ENCODE measurements around the gene ZBED4.

ZBED4 gene

GRCh38 chr22:49855251-49855911 is 1.7 kb downstream of the ZBED4 start:
- DNase-seq (ENCODE audit: low read depth): no peak

- DNase-seq (ENCODE audit: low read depth): no peak
Measured at GRCh38 chr22:49856343-49856742, 2.7 kb downstream of the ZBED4 start.

- no peak for DNase-seq (ENCODE audit: low read depth)
Measured at GRCh38 chr22:49856766-49857618, 3.3 kb downstream of the ZBED4 start.

GRCh38 chr22:49858827-49859226 is 5.2 kb downstream of the ZBED4 start:
- DNase-seq (ENCODE audit: low read depth): no peak

DNA sequence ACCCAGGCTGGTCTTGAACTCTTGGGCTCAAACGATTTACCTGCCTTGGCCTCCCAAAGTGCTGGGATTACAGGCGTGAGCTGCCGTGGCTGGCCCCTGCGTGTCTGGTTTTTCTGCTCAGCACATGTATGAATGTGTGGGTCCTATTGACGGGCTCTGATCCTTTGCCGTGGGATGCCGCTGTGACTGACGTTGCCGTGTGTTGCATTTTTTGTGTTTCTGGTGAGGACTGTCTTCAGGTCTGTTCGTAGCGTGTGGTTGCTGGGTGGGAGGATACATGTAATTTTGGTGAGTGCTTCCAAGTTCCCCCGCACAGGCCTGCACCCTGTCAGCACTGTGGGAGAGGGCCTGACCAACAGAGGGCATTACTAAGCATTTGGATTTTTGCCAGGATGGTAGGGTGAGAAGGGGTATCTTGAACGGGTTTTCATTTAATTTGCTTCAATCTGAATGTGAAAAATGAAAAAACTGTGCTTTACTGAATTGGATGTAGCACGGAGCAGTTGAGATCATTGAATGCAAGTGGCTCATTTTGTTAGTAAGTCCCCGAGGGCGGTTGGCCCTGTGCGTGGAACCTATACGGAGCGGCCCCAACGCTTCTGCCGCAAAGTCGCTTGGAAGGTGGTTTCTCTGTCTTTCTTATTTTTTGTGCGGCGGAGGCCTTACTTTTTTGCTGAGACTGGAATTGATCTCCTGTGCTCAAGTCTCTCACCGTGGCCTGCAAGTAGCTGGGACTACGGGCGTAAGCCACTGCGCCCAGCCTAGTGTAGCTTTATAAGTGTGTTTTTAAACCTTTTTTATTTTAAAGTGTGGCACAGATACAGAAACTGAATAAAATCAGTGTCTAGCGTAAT is 8.2 kb downstream of the ZBED4 start:
- no peak for DNase-seq (ENCODE audit: low read depth)

DNA sequence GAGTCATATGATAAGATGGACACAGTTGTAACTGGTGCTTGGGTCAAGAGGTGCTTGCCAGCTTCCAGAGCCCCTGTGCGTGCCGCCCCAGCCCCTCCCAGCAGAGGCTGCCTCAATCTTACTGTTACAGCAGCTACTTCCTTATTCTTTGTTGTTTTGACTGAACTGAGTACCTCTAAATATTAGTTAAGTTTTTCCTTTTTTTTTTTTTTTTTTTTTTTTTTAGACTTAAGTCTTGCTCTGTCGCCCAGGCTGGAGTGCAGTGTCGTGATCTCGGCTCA is 8.8 kb downstream of the ZBED4 start:
- DNase-seq (ENCODE audit: low read depth): no peak

GRCh38 chr22:49863931-49864330 is 10.3 kb downstream of the ZBED4 start:
- no peak for DNase-seq (ENCODE audit: low read depth)

GRCh38 chr22:49865156-49865555 is 11.5 kb downstream of the ZBED4 start:
- DNase-seq (ENCODE audit: low read depth): no peak

DNA sequence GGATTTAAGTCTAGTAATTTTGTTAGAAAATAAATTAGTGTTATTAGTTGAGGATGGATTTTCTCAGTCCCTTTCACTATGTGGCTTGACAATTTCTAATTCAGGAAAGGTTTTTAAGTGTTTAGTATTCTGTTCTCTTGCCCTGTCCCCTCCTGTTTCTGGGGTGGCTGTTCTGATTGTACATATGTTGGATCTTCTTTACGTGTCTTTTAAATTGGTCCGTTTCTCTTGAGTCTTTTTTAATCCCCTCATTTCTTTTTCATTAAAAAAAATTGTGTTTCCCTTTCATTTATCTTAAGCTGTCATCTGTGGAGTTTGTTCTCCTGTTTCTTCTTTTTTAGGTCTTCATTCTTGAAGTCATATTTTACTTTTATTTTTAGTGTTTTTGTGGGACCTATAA is 12.5 kb downstream of the ZBED4 start:
- DNase-seq (ENCODE audit: low read depth): no peak

DNA sequence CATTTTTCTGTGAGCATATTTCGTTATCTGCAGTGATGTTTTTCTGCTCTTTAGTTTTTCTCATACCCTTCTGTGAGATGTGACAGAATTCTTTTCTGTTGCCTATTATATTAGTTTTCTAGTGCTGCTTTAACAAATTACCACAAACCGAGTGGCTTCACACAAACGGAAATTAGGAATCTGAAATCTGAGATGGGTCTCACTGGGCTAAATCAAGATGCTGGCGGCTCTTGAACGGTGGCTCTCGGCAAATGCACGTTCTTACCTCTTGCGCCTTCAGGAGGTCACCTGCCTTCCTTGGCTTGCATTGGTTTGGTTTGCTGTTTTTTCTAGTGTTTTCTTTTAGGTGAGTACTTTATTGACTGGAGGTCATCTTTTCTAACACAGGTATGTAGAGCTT is 13.0 kb downstream of the ZBED4 start:
- no peak for DNase-seq (ENCODE audit: low read depth)

- no peak for DNase-seq (ENCODE audit: low read depth)
Measured at GRCh38 chr22:49867303-49868265, 13.9 kb downstream of the ZBED4 start.

GRCh38 chr22:49869086-49869830 is 15.6 kb downstream of the ZBED4 start:
- DNase-seq (ENCODE audit: low read depth): no peak

GRCh38 chr22:49869845-49870712 is 16.4 kb downstream of the ZBED4 start:
- peak; percentile 49 for DNase-seq (ENCODE audit: low read depth)

DNA sequence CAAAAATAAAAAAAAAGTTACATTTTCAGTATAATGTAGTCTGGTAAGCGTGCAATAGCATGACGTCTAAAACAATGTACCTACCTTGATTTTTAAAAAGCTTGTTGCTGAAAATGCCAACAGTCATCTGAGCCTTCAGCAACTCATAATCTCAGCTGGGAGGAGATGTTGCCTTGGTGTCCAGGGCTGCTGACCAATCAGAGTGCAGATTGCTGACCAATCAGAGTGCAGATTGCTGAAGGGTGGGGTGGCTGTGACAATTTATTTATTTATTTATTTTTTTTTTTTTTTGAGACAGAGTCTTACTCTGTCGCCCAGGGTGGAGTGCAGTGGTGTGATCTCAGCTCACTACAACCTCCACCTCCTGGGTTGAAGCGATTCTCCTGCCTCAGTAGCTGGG is 17.8 kb downstream of the ZBED4 start:
- no peak for DNase-seq (ENCODE audit: low read depth)

DNA sequence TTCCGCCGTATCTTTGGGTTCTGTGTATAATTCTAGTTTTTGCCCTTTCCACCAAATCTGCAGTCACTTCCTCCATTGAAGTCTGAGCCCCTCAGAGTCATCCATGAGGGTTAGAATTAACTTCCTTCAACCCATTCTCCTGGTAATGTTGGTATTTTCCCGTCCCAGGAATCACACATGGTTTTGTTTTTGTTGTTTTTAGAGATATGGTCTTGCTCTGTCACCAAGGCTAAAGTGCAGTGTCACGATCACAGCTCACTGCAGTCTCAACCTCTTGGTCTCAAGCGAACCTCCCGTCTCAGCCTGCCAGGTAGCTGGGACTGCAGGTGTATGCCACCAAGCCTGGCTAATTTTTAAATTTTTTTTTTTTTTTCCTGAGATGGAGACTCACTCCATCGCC is 18.7 kb downstream of the ZBED4 start:
- no peak for DNase-seq (ENCODE audit: low read depth)

DNA sequence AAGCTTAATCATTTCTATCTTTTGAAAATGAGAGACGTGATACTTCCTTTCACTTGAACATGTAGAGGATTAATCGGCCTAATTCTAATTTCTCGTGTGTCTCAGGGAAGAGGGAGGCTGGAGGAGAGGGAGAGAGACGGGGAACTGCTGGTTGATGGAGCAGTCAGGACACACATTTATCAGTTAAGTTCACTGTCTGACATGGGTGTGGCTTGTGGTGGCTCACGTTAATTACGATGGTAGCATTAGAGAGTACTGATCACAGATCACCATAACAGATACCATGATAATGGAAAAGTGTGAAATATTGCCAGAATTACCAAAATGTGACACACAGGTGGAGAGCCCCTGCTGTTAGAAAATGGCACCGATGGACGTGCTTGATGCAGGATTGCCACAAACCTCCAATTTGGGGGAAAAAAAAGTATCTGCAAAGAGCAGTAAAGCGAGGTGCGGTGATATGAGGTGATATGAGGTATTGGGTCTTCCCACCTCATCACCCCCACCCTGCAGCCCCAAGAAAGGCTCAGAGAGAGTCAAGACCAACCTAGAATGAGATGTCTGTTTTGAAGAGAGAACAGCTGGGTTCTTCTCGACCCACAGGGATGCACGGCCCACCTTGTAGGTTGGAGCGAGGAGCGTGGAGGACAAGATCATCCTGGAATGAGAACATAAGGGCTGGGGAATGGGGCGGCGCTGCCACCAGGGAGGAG is 19.7 kb downstream of the ZBED4 start:
- DNase-seq (ENCODE audit: low read depth): no peak

DNA sequence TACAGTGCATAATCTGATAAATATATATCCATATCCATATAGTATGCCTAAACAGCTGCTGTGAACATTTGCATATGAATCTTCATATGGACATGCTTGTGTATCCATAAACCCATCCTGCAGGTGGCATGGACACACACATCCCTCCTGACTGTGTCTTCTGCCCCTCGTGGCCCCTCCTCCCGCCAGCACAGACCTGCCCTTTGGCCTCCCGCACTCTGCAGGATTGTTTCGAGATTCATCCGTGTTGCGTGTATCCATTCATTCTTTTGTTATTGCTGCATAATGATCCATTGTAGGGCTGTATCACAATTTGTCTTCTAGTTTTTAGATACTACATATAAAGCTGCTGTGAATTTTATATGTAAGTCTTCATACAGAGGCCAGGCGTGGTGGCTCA is 24.0 kb downstream of the ZBED4 start:
- no peak for DNase-seq (ENCODE audit: low read depth)

GRCh38 chr22:49878206-49878605 is 24.6 kb downstream of the ZBED4 start:
- DNase-seq (ENCODE audit: low read depth): no peak

GRCh38 chr22:49879871-49880270 is 26.2 kb downstream of the ZBED4 start:
- DNase-seq (ENCODE audit: low read depth): no peak

All from T-helper 22 cell (primary cell).